Stimulated activated CD4-positive, alpha-beta T cell treated with anti-CD3 and anti-CD28 coated beads, Interleukin-15, amount 100 ng/mL, for 48 hours (primary cell): ENCODE results near the gene EFCAB11.

Experiments
- DNase-seq, 2 donors: peaks; one replicate each; pipeline ENCODE4 v3.0.0-alpha.2; 2020; ENCODE audit warnings: low read depth in 2 of 2

Gene EFCAB11

GRCh38 chr14:89954070-89955021 is at the start of gene EFCAB11:
TSS of gene EFCAB11 (minus strand) at chr14:89954730. CDS start at chr14:89954660, 70 bp downstream.
- DNase-seq: peak; percentile 90 to 93

GRCh38 chr14:90003526-90004307 is 49.2 kb upstream of the EFCAB11 start:
- no peak for DNase-seq

- DNase-seq: no peak
Observed at GRCh38 chr14:90000935-90001334, 46.4 kb upstream of the EFCAB11 start.

GRCh38 chr14:89996963-89997362 is 42.4 kb upstream of the EFCAB11 start:
- DNase-seq: no peak

- no peak for DNase-seq
Observed at GRCh38 chr14:89992273-89992672, 37.7 kb upstream of the EFCAB11 start.

GRCh38 chr14:89990623-89991275 is 36.2 kb upstream of the EFCAB11 start:
- DNase-seq: no peak

- DNase-seq: no peak
Observed at GRCh38 chr14:89990218-89990617, 35.7 kb upstream of the EFCAB11 start.

GRCh38 chr14:89988787-89989186 is 34.3 kb upstream of the EFCAB11 start:
- no peak for DNase-seq

- DNase-seq: no peak
Observed at GRCh38 chr14:89987161-89987475, 32.6 kb upstream of the EFCAB11 start.

- no peak for DNase-seq
Observed at GRCh38 chr14:89986462-89987160, 32.1 kb upstream of the EFCAB11 start.

- no peak for DNase-seq
Observed at GRCh38 chr14:89983375-89983774, 28.8 kb upstream of the EFCAB11 start.

- DNase-seq: no peak
Observed at GRCh38 chr14:89978656-89979055, 24.1 kb upstream of the EFCAB11 start.

GRCh38 chr14:89977668-89978067 is 23.1 kb upstream of the EFCAB11 start:
- no peak for DNase-seq

GRCh38 chr14:89973234-89973823 is 18.8 kb upstream of the EFCAB11 start:
- peak; percentile 11 to 25 for DNase-seq

- DNase-seq: no peak
Observed at GRCh38 chr14:89965839-89966238, 11.3 kb upstream of the EFCAB11 start.

GRCh38 chr14:89963288-89963978 is 8.9 kb upstream of the EFCAB11 start:
- no peak for DNase-seq

GRCh38 chr14:89960914-89961313 is 6.4 kb upstream of the EFCAB11 start:
- DNase-seq: no peak

GRCh38 chr14:89959853-89960445 is 5.4 kb upstream of the EFCAB11 start:
- DNase-seq: no peak

- DNase-seq: no peak
Observed at GRCh38 chr14:89958966-89959365, 4.4 kb upstream of the EFCAB11 start.

- no peak for DNase-seq
Observed at GRCh38 chr14:89957791-89958190, 3.3 kb upstream of the EFCAB11 start.
